NK-92 (cell line): ENCODE data around the gene NTN3.

Source experiments
- DNase-seq: peaks from one replicate; lab custom pipeline; 2025; ENCODE audit not compliant: unreplicated experiment; lab: John Stamatoyannopoulos, UW

NTN3 gene

GRCh38 chr16:2465653-2466415 is 5.3 kb upstream of the NTN3 start:
- DNase-seq: no peak

DNA sequence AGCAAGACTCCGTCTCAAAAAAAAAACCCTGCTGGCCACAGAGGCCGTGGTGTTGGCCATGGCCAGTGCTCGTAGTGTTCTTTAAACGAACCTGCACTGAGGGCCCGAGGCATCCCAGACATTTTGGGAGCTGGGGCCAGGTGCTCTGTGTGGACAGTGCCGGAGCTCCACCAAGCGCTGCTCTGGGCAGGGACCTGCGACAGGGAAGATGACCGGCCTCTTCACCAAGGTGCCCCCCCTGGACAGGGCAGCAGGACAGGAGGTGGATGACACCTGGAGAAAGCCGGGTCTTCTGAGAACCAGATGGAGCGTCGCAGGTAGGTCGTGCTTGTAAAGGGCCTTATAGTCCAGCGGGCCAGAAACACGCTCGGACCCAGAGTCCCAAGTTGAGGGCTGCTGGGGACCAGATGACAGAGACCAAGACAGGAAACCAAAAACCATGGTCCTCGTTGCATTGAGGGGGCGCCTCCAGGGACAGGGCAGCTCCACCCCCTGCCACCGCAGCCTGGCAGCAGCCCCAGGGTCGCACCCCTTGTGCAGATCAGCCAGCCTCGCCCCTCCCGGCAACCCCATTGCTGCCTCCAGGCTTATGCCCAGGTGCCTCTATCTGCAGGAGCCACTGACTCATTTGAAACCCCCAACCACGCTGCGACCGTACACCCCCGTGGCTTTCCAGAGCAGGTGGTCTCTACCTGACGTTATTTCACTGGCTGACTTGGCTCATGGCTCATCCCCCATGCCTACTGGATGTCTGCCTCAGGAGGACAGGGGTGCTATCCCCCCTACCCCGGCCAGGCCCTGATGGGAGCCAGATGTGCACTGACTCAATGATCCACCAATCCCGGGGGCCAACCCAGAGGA is 4.2 kb upstream of the NTN3 start:
- no peak for DNase-seq

DNA sequence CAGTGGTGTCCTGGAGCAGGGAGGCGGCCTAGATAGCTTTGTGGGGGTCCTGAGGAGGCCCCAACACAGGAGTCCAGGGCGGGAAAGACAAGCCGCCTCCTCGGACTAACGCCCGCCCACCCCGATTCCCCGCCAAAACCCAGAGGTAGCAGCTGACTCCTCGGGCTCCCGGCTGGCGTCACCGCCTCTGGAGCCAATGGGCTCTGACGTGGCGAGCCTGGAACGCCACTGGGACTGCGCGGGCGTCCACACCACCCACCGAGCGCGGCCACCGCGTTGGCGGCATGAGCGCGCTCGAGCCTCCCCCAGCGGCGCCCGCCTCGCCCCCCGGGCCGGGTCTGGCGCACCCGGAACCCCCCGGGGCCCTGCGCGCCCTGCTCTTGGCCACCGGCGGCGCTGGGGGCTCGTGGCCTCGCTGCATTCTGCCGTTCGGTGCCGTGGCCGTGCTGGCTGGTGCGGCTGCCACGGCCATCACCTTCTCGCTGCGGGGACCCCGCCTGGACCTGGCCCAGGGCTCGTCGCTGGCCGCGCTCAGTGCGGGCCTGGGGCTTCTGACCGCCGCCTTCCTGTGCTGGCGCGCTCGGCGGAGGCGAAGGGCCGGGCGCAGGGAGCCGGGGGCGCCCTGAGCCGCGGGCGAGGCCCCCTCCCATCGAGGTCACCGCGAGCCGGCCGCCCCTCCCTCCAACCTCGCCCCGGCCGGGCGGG is 3.4 kb upstream of the NTN3 start:
- DNase-seq: no peak

- no peak for DNase-seq
Measured at GRCh38 chr16:2468233-2468724, 2.8 kb upstream of the NTN3 start.

DNA sequence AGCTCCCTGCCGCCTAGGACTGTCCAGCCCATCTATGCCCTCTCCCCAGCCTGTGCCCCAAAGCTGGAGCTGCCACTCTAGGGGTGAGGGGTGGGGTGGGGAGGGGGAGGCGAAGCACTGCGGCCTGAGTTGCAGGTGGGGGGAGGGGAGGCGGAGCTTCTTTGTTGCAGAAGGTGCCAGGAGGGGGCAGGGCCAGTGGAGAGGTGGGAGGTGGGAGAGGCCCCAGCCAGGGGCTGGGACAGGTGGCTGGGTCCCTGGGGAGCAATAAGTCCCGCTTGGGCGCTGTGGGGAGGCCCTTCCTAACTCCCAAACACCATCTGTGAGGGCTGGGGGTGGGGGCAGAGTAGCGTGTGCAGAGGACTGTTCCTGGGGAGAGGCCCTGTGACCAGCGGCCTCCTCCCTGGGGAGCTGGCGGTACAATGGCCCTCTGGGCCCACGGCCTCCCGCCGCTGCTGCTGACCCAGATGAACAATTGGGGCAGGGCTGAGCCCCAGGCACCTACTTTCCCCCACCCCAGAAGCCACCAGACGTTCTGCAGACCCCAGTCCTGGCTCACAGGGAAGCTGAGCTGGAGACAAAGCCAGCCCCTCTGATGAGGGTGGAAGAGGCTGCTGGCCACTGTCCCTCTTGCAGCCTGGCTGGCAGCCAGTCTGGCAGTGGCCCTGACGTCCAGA is 2.2 kb upstream of the NTN3 start:
- no peak for DNase-seq

DNA sequence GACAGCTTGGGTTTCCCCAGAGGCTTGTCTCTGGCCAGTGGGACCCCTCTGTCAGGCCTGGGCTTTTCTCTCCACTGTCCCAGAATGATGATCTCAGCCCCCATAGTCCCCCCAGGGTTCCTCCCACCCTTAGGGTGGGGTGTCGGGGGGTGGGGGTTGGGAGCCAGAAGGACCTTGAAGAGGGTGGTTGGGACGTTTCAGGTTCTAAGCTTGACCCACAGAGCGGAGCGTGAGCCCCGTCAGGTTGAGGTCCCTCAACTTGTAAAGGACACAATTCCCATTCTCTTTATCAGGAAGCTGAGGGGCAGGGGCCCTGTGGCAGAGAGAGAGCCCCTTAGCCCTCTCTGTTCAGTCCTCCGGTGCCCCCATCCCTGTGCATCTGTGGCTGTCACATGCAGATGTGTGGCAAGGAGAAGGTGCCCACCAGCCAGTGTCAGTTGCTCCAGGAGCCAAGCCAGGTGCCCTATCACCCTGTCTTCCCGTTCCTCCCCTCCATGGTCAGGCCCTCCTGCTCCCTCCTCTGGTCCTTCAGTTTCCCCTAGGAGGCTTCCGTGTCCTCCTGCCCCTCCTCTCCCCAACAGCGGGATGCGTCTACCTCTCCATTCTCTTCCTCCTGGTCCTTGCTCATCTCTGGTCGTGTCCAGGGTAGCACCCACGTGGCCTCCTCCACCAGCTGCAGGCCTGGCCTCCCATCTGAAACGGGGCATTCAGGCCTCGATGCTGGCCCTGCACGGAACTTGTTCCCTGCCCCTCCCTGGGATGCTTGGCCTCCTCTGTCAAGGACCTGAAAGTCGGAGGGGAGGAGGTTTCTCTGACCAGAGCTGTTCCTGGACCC is 1.5 kb upstream of the NTN3 start:
- no peak for DNase-seq

DNA sequence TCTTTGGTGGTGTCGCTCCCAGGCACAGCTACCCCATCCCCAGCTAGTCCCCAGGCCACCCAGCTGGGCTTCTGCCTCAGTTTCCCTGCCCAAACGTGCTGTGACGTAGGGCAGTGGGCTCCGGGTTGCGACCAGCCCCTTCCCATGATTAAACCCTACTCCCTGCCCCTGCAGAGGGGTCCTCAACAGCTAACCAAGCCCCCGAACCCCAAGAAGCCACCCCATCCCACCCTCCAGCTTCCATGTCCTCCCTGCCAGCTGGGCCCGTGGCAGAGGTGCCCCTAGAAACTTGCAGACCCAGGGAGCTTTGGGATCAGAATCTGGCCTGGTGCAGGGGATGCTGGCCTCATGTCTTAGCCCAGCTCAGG is 879 bp upstream of the NTN3 start:
- DNase-seq: no peak

GRCh38 chr16:2470603-2471015 is 488 bp upstream of the NTN3 start:
- DNase-seq: no peak

GRCh38 chr16:2471653-2472487 is 773 bp downstream of the NTN3 start:
- DNase-seq: no peak

DNA sequence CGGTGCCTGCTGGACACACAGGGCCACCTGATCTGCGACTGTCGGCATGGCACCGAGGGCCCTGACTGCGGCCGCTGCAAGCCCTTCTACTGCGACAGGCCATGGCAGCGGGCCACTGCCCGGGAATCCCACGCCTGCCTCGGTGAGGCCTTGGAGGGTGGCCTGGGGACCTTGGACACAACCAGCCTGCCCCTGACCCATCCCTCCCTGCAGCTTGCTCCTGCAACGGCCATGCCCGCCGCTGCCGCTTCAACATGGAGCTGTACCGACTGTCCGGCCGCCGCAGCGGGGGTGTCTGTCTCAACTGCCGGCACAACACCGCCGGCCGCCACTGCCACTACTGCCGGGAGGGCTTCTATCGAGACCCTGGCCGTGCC is 1.4 kb downstream of the NTN3 start:
- no peak for DNase-seq

GRCh38 chr16:2472885-2473445 is 1.9 kb downstream of the NTN3 start:
- no peak for DNase-seq

- no peak for DNase-seq
Measured at GRCh38 chr16:2473446-2473926, 2.4 kb downstream of the NTN3 start.

- DNase-seq: no peak
Measured at GRCh38 chr16:2473999-2474876, 3.1 kb downstream of the NTN3 start.

GRCh38 chr16:2474877-2475412 is 3.8 kb downstream of the NTN3 start, which contains the start of gene TBC1D24:
TBC1D24 (plus strand) TSS chr16:2475127; CDS start chr16:2496149, 21,022 bp downstream.
- DNase-seq: no peak

- DNase-seq: no peak
Measured at GRCh38 chr16:2475413-2476344, 4.6 kb downstream of the NTN3 start.

- no peak for DNase-seq
Measured at GRCh38 chr16:2476345-2476720, 5.2 kb downstream of the NTN3 start.
